ENCODE results near the gene BAD. TPM values are rescaled to one million over a fixed set of nuclear protein-coding genes. Genes with fewer than 3 reads are reported as not detected.

The BAD gene
- total RNA-seq, 1 experiment from 2014 or later: 368 TPM

- Histone ChIP-seq H3K79me2 (ENCODE audit: low read length) (peaks cover 43% of the 10 kb centered on the region), H3K9ac (ENCODE audit: low read length) (peak overlapping the region; percentile 88), H3K36me3 (ENCODE audit: low read depth, low read length) (no peaks in the 10 kb centered on the region), H2AFZ (ENCODE audit: low read length) (no peak overlapping the region), H3K4me1 (ENCODE audit: insufficient read depth, low read length) (peaks cover 20% of the 10 kb centered on the region), H3F3A (ENCODE audit: low read length, unreplicated experiment) (no peaks in the 10 kb centered on the region), H3K4me2 (ENCODE audit: low read length) (peak overlapping the region; percentile 91), H4K20me1 (ENCODE audit: low read length) (no peaks in the 10 kb centered on the region), H3K9me3 (ENCODE audit: low read length) (no peaks in the 10 kb centered on the region), H3K4me3 (ENCODE audit: low read length) (peak overlapping the region; percentile 81), H3K9me2 (replicated peaks; ENCODE audit: low read length) (no peaks in the 10 kb centered on the region), H3K27me3 (ENCODE audit: low read length) (no peaks in the 10 kb centered on the region), H3K27ac (ENCODE audit: low read length) (no peak overlapping the region)
- ATAC-seq (no peak), DNase-seq (no peak)
- BruUV-seq (replicated peaks): no TSS peak
- intact Hi-C loops (cut with micrococcal nuclease): no loop called here
- ChIA-PET POLR2A (ENCODE audit: unreplicated experiment) (no interaction called here), CTCF (no interaction called here)
- TF ChIP-seq EZH2 (IDR thresholded peaks at IDR 0.05; ENCODE audit: low read length, unreplicated experiment) (no peak), EZH2phosphoT487 (IDR thresholded peaks at IDR 0.05; ENCODE audit: borderline replicate concordance, low read length) (no peak), CTCF (conservative IDR thresholded peaks at IDR 0.05; ENCODE audit: low read depth, low read length) (no peak)
Measured at GRCh38 chr11:64306876-64307622, 22.6 kb upstream of the BAD start.

GRCh38 chr11:64306563-64306875 lies 22.1 kb upstream of the BAD start:
- peaks cover 20% of the 10 kb centered on the region for H3K4me1 ChIP-seq (ENCODE audit: insufficient read depth, low read length)
- intact Hi-C loops (cut with micrococcal nuclease): no loop called here
- H3K9ac ChIP-seq (ENCODE audit: low read length): peak overlapping the region; percentile 88
- peak overlapping the region; percentile 81 for H3K4me3 ChIP-seq (ENCODE audit: low read length)
- peak overlapping the region; percentile 91 for H3K4me2 ChIP-seq (ENCODE audit: low read length)
- H3K9me3 ChIP-seq (ENCODE audit: low read length): no peaks in the 10 kb centered on the region
- H4K20me1 ChIP-seq (ENCODE audit: low read length): no peaks in the 10 kb centered on the region
- peak overlapping the region; percentile 66 for H2AFZ ChIP-seq (ENCODE audit: low read length)
- peaks cover 43% of the 10 kb centered on the region for H3K79me2 ChIP-seq (ENCODE audit: low read length)
- POLR2A ChIA-PET (ENCODE audit: unreplicated experiment): no interaction called here
- DNase-seq (no peak), ATAC-seq (no peak)
- H3K27me3 ChIP-seq (ENCODE audit: low read length): no peaks in the 10 kb centered on the region
- no peaks in the 10 kb centered on the region for H3K36me3 ChIP-seq (ENCODE audit: low read depth, low read length)
- CTCF ChIA-PET: no interaction called here
- H3K27ac ChIP-seq (ENCODE audit: low read length): peak overlapping the region; percentile 74
- TF ChIP-seq EZH2phosphoT487 (IDR thresholded peaks at IDR 0.05; ENCODE audit: borderline replicate concordance, low read length) (no peak), EZH2 (IDR thresholded peaks at IDR 0.05; ENCODE audit: low read length, unreplicated experiment) (no peak), CTCF (conservative IDR thresholded peaks at IDR 0.05; ENCODE audit: low read depth, low read length) (no peak)
- TSS peak; percentile 57 for BruUV-seq (replicated peaks)
- no peaks in the 10 kb centered on the region for H3F3A ChIP-seq (ENCODE audit: low read length, unreplicated experiment)
- no peaks in the 10 kb centered on the region for H3K9me2 ChIP-seq (replicated peaks; ENCODE audit: low read length)

Measured in PC-3 (cell line).